Measurements from ENCODE around the gene SKAP1.

- TF ChIP-seq CTCF (conservative IDR thresholded peaks at IDR 0.05) = no peak
- TF ChIP-seq ZFX (IDR thresholded peaks at IDR 0.05) = no peak
Observed at GRCh38 chr17:48376682-48377325, 53.2 kb downstream of the SKAP1 start.

Data from C4-2B (cell line).